ENCODE measurements around the gene APCDD1L. TPM values are rescaled to one million over a fixed set of nuclear protein-coding genes. Genes with fewer than 3 reads are reported as not detected.
A peak's percentile ranks its signal among the peaks of the same experiment; 100 is the strongest.

Gene APCDD1L
- total RNA-seq, 4 donors from 2014 or later: 0.21 to 0.30 TPM; not detected in 2

DNA sequence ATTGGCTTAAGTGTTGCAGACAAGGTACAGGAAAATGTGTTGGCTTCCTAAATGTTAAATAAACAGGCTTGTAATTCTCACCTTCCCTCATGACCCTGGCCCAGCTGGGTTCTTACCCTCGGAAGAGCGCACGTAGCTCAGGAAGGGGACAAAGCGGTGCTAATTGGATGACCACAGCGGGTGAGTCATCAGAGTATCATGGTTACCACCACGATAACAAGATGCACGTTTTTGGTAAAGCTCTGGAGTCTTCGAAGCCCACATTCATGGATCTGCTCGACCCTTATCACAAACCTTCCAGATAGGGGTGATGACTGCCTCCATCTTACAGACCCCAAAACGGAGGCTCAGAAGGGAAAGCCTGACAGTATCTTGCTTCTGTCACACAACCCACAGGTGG lies 32.8 kb downstream of the APCDD1L start:
- TF ChIP-seq, protein P1, sequence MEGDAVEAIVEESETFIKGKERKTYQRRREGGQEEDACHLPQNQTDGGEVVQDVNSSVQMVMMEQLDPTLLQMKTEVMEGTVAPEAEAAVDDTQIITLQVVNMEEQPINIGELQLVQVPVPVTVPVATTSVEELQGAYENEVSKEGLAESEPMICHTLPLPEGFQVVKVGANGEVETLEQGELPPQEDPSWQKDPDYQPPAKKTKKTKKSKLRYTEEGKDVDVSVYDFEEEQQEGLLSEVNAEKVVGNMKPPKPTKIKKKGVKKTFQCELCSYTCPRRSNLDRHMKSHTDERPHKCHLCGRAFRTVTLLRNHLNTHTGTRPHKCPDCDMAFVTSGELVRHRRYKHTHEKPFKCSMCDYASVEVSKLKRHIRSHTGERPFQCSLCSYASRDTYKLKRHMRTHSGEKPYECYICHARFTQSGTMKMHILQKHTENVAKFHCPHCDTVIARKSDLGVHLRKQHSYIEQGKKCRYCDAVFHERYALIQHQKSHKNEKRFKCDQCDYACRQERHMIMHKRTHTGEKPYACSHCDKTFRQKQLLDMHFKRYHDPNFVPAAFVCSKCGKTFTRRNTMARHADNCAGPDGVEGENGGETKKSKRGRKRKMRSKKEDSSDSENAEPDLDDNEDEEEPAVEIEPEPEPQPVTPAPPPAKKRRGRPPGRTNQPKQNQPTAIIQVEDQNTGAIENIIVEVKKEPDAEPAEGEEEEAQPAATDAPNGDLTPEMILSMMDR (IDR thresholded peaks at IDR 0.05): no peak
- TF ChIP-seq POLR2A (IDR thresholded peaks at IDR 0.05) (no peak), EP300 (IDR thresholded peaks at IDR 0.05) (no peak)
- Histone ChIP-seq H3K4me3 (no peak overlapping the region), H3K4me1 (peaks cover 0 to 5% (median 0%) of the 10 kb centered on the region in 4 donors), H3K36me3 (peaks cover 0 to 6% (median 0%) of the 10 kb centered on the region in 3 donors), H3K27me3 (no peaks in the 10 kb centered on the region), H3K9me3 (peaks cover 0 to 50% (median 9%) of the 10 kb centered on the region in 4 donors), H3K27ac (no peak overlapping the region)
- 76 to 80% methylated on average over 10 of the region's 10 CpGs for WGBS, 2 donors
- DNase-seq (ENCODE audit: low spot score in 2 of 2): no peak

DNA sequence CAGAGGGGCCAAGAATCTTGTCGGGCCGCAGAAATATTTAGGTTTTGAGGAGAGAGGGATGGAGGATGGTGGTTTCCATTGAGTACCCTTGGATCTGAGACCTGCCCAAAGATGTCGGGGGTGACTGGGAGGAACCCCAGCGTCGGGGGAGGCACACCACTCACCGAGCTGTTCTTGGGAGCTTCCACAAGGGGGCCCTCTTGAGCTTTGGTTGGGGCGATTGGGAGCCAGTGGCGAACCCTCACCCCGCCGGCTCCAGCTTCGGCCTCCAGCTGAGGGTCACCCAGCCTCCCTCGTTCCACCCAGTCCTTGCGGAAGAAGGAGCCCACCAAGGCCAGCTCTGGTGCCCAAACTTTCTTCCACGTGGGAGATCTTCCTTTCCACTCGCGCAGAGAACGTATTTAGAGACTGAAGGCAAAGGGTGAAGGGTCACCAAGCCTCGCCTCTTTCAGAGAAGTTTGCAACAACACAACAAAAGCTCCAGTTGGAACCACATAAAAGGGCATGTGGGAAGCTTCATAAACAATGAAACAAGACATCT lies 33.6 kb downstream of the APCDD1L start:
- TF ChIP-seq POLR2A (IDR thresholded peaks at IDR 0.05) (no peak), EP300 (IDR thresholded peaks at IDR 0.05) (no peak)
- TF ChIP-seq, protein P1 (IDR thresholded peaks at IDR 0.05): peak; percentile 21 to 63 (median 28)
- DNase-seq (ENCODE audit: low spot score in 2 of 2): peak in 1 of 2 donors; percentile 9

DNA sequence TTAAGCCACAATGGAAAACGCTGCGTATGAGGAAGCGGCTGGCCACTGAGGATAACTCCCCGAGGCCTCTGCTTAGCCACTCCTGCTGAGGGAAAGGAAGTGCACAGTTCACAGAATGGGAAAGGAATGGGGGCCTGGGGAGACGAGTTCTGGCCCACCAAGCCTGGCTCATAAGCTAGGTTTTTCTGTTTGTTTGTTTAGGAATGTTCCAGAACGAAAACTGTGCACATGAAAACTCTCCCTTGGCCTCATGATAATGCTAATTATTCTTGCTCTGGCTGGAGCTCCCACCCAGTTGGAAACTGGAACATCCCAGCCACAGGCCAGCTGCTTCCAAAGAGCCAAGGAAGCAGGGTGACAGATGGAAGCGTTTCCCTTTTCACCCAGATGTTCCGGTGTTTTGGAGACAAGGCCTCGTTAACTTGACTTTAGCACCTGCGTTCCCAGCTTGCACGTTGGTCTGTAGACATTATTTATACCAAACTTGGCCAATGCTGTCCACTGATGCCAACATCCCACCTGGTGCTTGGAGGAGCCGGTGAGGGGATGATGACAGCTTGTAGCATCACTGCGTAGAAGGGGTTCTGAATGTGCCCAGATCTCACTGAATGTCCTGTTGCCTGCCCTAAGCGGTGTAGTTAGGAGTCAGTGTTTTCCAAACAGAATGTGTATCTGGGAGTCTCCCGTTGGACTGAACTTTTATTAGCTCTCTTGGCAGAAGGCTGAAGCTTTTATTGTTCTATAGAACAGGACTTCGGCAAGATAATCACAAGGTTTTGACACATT lies 34.5 kb downstream of the APCDD1L start:
- no peak for TF ChIP-seq EP300 (IDR thresholded peaks at IDR 0.05)
- no peak for TF ChIP-seq POLR2A (IDR thresholded peaks at IDR 0.05)
- TF ChIP-seq, protein P1 (IDR thresholded peaks at IDR 0.05): no peak
- 66 to 73% methylated on average over 15 to 16 of the region's 16 CpGs for WGBS, 2 donors
- Histone ChIP-seq H3K9me3 (peaks cover 0 to 47% (median 5%) of the 10 kb centered on the region in 4 donors), H3K4me1 (peaks cover 0 to 5% (median 0%) of the 10 kb centered on the region in 4 donors), H3K27ac (no peak overlapping the region), H3K36me3 (peaks cover 0 to 12% (median 0%) of the 10 kb centered on the region in 3 donors), H3K4me3 (no peak overlapping the region), H3K27me3 (no peaks in the 10 kb centered on the region)
- no peak for DNase-seq (ENCODE audit: low spot score in 2 of 2)

More for the DNA sequence above, 33.6 kb downstream of the APCDD1L start:
- Histone ChIP-seq H3K27me3 (no peaks in the 10 kb centered on the region), H3K27ac (no peak overlapping the region), H3K9me3 (peaks cover 0 to 48% (median 9%) of the 10 kb centered on the region in 4 donors), H3K4me3 (no peak overlapping the region), H3K36me3 (peaks cover 0 to 8% (median 0%) of the 10 kb centered on the region in 3 donors), H3K4me1 (peaks cover 0 to 5% (median 0%) of the 10 kb centered on the region in 4 donors)
- WGBS, 2 donors: 11 to 13% methylated on average over 17 to 18 of the region's 18 CpGs

GRCh38 chr20:58479726-58480440 lies 35.3 kb downstream of the APCDD1L start:
- TF ChIP-seq POLR2A (IDR thresholded peaks at IDR 0.05) (no peak), EP300 (IDR thresholded peaks at IDR 0.05) (no peak)
- TF ChIP-seq, protein P1 (IDR thresholded peaks at IDR 0.05): no peak
- Histone ChIP-seq H3K9me3 (peaks cover 0 to 39% (median 4%) of the 10 kb centered on the region in 4 donors), H3K4me3 (no peak overlapping the region), H3K27ac (no peak overlapping the region), H3K36me3 (peaks cover 0 to 12% (median 0%) of the 10 kb centered on the region in 3 donors), H3K27me3 (no peaks in the 10 kb centered on the region), H3K4me1 (peaks cover 0 to 5% (median 0%) of the 10 kb centered on the region in 4 donors)
- WGBS, 2 donors: 80 to 84% methylated on average over 9 of the region's 9 CpGs
- no peak for DNase-seq (ENCODE audit: low spot score in 2 of 2)
